Calu3 (cell line): ENCODE results near the gene UTP14C. TPM values are rescaled to one million over a fixed set of nuclear protein-coding genes. Genes with fewer than 3 reads are reported as not detected.

ENCODE experiments used
- BruUV-seq: library from RNA; stranded (reverse); fragments of 400-500 nt; replicated peaks from 2 replicates; lab custom pipeline; 2021; lab: Mats Ljungman, UMichigan
- CTCF ChIA-PET: fragments of 300-600 bp; sonication (Branson Sonifier 250); formaldehyde crosslinking; loops from one replicate; lab custom pipeline; 2022; ENCODE audit warnings: antibody characterized with exemption; lab: Charles Lee
- DNase-seq: peaks from one replicate; pipeline ENCODE4 v3.0.0; 2022
- H3K27ac Mint-ChIP-seq: one replicate; pipeline ENCODE4 v1.8.0; 2022; ENCODE audit warnings: mixed read lengths; ENCODE audit not compliant: unreplicated experiment
- H3K27me3 Mint-ChIP-seq: one replicate; pipeline ENCODE4 v1.8.0; 2022; ENCODE audit warnings: mixed read lengths; ENCODE audit not compliant: unreplicated experiment
- H3K36me3 Mint-ChIP-seq: one replicate; pipeline ENCODE4 v1.8.0; 2022; ENCODE audit warnings: mild to moderate bottlenecking, moderate library complexity, mixed read lengths; ENCODE audit not compliant: insufficient read depth, unreplicated experiment
- H3K4me1 Mint-ChIP-seq: one replicate; pipeline ENCODE4 v1.8.0; 2022; ENCODE audit warnings: mild to moderate bottlenecking, low read depth, mixed read lengths; ENCODE audit not compliant: unreplicated experiment
- H3K4me3 Mint-ChIP-seq: one replicate; pipeline ENCODE4 v1.8.0; 2022; ENCODE audit warnings: mild to moderate bottlenecking, low read depth, moderate library complexity, mixed read lengths; ENCODE audit not compliant: unreplicated experiment
- H3K9me3 Mint-ChIP-seq: one replicate; pipeline ENCODE4 v1.8.0; 2022; ENCODE audit warnings: low read depth, mixed read lengths; ENCODE audit not compliant: unreplicated experiment
- intact Hi-C: fragments of 100-400 bp; cut with micrococcal nuclease; formaldehyde crosslinking; loops from one replicate; pipeline ENCODE4 v1.10.0; 2022; ENCODE audit not compliant: unreplicated experiment
- total RNA-seq: library from RNA; stranded (reverse); gene quantifications from 2 replicates; pipeline ENCODE4 v1.2.3, GENCODE V29; 2022
- TF ChIP-seq, protein P1 (sequence below): fragments of 200-600 bp; IDR thresholded peaks from one replicate; pipeline ENCODE4 v1.8.0; 2022; ENCODE audit warnings: antibody characterized with exemption; ENCODE audit not compliant: unreplicated experiment

UTP14C gene
- total RNA-seq, 1 experiment from 2014 or later: 12.4 TPM

DNA sequence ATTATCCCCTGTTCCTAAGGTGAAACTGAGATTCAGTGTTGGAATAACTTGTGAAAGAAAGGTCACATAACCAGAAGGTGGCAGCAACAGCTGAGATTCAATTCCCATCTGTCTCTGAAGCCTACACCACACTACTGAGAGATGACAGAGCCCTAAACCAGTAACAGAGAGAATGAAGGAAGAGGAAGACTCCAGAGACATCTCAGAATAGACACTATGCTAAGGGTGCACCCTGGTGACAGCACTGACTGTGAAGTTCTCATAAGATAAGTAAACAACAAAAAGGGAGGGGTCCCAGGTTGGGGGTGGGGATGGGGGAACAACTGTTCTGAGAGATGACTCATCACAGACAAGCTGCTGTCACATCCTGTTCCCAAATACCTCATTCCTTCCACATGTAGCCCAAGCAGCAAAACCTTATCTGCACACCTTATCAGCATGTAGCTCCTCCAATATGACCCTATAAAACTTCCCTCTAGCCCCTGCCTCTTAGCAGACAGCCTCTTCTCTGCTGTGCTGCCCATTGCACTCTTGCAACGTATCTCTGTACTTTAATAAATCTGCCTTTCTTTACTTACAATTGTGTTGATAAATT lies 46.5 kb downstream of the UTP14C start:
- DNase-seq: no peak
- TF ChIP-seq, protein P1, sequence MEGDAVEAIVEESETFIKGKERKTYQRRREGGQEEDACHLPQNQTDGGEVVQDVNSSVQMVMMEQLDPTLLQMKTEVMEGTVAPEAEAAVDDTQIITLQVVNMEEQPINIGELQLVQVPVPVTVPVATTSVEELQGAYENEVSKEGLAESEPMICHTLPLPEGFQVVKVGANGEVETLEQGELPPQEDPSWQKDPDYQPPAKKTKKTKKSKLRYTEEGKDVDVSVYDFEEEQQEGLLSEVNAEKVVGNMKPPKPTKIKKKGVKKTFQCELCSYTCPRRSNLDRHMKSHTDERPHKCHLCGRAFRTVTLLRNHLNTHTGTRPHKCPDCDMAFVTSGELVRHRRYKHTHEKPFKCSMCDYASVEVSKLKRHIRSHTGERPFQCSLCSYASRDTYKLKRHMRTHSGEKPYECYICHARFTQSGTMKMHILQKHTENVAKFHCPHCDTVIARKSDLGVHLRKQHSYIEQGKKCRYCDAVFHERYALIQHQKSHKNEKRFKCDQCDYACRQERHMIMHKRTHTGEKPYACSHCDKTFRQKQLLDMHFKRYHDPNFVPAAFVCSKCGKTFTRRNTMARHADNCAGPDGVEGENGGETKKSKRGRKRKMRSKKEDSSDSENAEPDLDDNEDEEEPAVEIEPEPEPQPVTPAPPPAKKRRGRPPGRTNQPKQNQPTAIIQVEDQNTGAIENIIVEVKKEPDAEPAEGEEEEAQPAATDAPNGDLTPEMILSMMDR: no peak
- Mint-ChIP-seq H3K4me3 (no peak overlapping the region), H3K4me1 (no peaks in the 10 kb centered on the region), H3K36me3 (no peaks in the 10 kb centered on the region), H3K27ac (no peak overlapping the region), H3K9me3 (peaks cover 7% of the 10 kb centered on the region), H3K27me3 (no peaks in the 10 kb centered on the region)
- no TSS peak for BruUV-seq
- intact Hi-C loops: no loop called here
- CTCF ChIA-PET: no interaction called here

Other genes with a start within 250 kb of the UTP14C start
- 8.1 and 8.4 TPM in 2 replicates for gene DHRS12, start 220.5 kb upstream of the UTP14C start, total RNA-seq
- not detected in 2 replicates for gene TMEM272, start 179.5 kb upstream of the UTP14C start, total RNA-seq
- gene CCDC70, start 162.7 kb upstream of the UTP14C start, total RNA-seq: not detected in 2 replicates
- 5.6 and 6.8 TPM in 2 replicates for gene ATP7B, start 13.2 kb upstream of the UTP14C start, total RNA-seq
- 25.7 and 34.3 TPM in 2 replicates for gene ALG11, start 12.3 kb upstream of the UTP14C start, total RNA-seq
- gene NEK5, start 104.4 kb downstream of the UTP14C start, total RNA-seq: 0.38 and 0.54 TPM in 2 replicates
- 2.7 and 5.1 TPM in 2 replicates for gene NEK3, start 134.9 kb downstream of the UTP14C start, total RNA-seq